Neutrophil (primary cell): ENCODE measurements around the gene FAM210B.
A peak's percentile ranks its signal among the peaks of the same experiment; 100 is the strongest.

Experiments used
- H3K27ac ChIP-seq: fragments of 200-600 bp; sonication (generic); 2 replicates; pipeline ENCODE4 v1.5.1; 2016; ENCODE audit warnings: mild to moderate bottlenecking, moderate library complexity
- H3K27me3 ChIP-seq: fragments of 200-600 bp; sonication (generic); 2 replicates; pipeline ENCODE4 v1.6.0; 2016; ENCODE audit warnings: mild to moderate bottlenecking
- H3K36me3 ChIP-seq: fragments of 200-600 bp; sonication (generic); 2 replicates; pipeline ENCODE4 v1.5.1; 2017
- H3K4me1 ChIP-seq, 2 experiments: fragments of 200-600 bp in 1 of 2; sonication (generic) in 1 of 2; 1 replicate in 1 of 2; 2 replicates in 1 of 2; pipeline versions ENCODE4 v1.5.1 to v1.6.1; 2013 to 2016; ENCODE audit warnings: low read depth in 1 of 2, low read length in 1 of 2, mild to moderate bottlenecking in 1 of 2, moderate library complexity in 1 of 2; ENCODE audit not compliant: control insufficient read depth in 1 of 2, insufficient read depth in 1 of 2
- H3K4me3 ChIP-seq, 2 experiments: fragments of 200-600 bp in 1 of 2; sonication (generic) in 1 of 2; 1 replicate in 1 of 2; 2 replicates in 1 of 2; pipeline ENCODE4 v1.5.1; 2013 to 2016; ENCODE audit warnings: low read depth in 1 of 2, low read length in 1 of 2, mild to moderate bottlenecking in 1 of 2, moderate library complexity in 1 of 2
- H3K9me3 ChIP-seq: fragments of 200-600 bp; sonication (generic); 2 replicates; pipeline ENCODE4 v1.5.1; 2016
- TF ChIP-seq, protein P1 (sequence below): fragments of 200-600 bp; sonication (generic); IDR thresholded peaks from 2 replicates; pipeline ENCODE4 v1.5.1; 2016; ENCODE audit warnings: antibody characterized with exemption

The FAM210B gene

DNA sequence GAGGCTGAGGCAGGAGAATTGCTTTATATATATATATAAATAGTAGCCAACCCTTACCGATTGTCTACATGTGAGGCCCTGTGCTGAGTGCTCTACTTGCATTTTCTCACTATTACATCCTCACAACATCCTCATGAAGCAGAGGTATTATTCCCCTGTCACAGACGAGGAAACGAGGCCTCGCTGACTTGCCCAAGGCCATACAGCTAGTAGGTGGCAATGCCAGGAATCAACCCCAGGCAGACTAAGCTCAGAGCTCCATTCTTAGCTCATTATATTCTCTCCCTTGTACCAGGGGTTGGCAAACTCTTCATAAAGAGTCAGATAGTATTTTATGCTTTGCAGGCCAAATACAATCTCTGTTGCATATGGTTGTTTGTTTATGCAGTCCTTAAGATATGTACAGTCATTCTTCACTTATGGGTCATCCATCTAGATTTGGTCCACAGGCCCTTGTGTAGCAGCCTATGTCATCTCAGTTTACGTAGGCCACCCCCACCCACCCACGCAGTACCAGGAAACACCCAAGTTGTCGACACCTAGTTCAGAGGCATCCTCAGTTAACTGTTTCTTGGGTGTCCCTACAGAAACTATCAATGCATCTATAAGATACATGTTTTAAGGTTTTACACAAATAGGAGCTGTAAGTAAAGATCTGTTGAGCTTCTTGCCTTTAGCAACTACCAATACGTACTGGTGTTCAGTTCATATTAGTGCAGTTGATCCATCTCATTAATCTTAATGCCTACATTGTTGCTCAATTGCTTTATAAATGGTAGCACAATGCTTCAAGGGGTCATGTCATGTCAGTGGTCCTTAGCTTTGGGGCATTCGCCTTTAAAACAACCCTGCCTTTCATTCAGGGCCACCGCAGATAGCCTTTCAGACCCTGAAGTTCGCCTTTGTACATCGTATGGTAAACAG, 56.3 kb downstream of the FAM210B start:
- H3K36me3 ChIP-seq = peaks cover 20% of the 10 kb centered on the region
- H3K4me3 ChIP-seq = peak overlapping the region in 1 of 2 experiments; percentile 81
- H3K9me3 ChIP-seq = no peaks in the 10 kb centered on the region
- H3K27ac ChIP-seq = peak overlapping the region; percentile 97
- TF ChIP-seq, protein P1, sequence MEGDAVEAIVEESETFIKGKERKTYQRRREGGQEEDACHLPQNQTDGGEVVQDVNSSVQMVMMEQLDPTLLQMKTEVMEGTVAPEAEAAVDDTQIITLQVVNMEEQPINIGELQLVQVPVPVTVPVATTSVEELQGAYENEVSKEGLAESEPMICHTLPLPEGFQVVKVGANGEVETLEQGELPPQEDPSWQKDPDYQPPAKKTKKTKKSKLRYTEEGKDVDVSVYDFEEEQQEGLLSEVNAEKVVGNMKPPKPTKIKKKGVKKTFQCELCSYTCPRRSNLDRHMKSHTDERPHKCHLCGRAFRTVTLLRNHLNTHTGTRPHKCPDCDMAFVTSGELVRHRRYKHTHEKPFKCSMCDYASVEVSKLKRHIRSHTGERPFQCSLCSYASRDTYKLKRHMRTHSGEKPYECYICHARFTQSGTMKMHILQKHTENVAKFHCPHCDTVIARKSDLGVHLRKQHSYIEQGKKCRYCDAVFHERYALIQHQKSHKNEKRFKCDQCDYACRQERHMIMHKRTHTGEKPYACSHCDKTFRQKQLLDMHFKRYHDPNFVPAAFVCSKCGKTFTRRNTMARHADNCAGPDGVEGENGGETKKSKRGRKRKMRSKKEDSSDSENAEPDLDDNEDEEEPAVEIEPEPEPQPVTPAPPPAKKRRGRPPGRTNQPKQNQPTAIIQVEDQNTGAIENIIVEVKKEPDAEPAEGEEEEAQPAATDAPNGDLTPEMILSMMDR = no peak
- H3K4me1 ChIP-seq = peaks cover 96 to 98% of the 10 kb centered on the region in 2 experiments
- no peaks in the 10 kb centered on the region for H3K27me3 ChIP-seq

DNA sequence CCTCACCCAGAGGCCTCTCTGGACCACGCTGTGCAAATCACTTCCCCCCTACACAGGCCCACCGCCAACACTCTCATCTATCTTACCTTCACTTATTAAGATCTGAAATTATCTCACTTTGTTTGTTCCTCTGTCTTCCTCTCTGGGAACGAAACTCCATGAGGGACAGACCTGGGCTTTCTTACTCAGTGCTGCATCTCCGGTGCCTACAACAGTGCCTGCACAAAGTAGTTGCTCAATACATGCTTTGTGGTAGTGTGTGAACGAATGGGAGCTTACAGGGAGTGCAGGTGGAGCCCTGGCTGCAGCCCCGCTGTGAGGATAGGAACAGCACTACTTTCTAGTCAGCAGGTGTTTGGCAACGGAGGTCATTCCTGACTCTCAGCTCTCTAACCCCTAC, 58.6 kb downstream of the FAM210B start:
- H3K4me3 ChIP-seq = peak overlapping the region; percentile 42 to 55
- H3K27me3 ChIP-seq = no peaks in the 10 kb centered on the region
- TF ChIP-seq, protein P1 = no peak
- peaks cover 33% of the 10 kb centered on the region for H3K36me3 ChIP-seq
- peaks cover 97 to 98% of the 10 kb centered on the region in 2 experiments for H3K4me1 ChIP-seq
- no peaks in the 10 kb centered on the region for H3K9me3 ChIP-seq
- peak overlapping the region; percentile 97 for H3K27ac ChIP-seq

DNA sequence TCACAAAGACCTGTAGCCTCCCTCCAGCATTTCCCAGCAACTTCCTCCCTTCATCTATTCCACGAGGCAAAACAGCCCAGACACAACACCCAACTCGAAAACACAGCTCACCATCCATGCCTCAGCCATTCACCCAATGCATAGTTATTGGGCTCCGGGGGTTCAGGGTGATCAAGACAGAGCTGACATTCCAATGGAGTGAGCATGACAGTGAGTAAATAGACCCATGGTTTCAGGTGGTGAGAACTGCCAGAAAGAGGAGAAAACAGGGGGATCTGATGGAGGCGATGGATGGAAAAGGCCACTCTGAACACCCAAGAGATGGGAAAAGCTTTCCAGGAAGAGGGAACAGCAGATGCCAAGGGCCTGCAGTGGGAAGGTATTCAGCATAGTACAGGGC, 59.1 kb downstream of the FAM210B start:
- Histone ChIP-seq H3K4me1 (peaks cover 98% of the 10 kb centered on the region in 2 experiments), H3K9me3 (no peaks in the 10 kb centered on the region), H3K4me3 (peak overlapping the region; percentile 42 to 55), H3K27me3 (no peaks in the 10 kb centered on the region), H3K27ac (peak overlapping the region; percentile 97), H3K36me3 (peaks cover 33% of the 10 kb centered on the region)
- TF ChIP-seq, protein P1 = no peak
